ENCODE results near the gene FSTL4.

FSTL4 gene

DNA sequence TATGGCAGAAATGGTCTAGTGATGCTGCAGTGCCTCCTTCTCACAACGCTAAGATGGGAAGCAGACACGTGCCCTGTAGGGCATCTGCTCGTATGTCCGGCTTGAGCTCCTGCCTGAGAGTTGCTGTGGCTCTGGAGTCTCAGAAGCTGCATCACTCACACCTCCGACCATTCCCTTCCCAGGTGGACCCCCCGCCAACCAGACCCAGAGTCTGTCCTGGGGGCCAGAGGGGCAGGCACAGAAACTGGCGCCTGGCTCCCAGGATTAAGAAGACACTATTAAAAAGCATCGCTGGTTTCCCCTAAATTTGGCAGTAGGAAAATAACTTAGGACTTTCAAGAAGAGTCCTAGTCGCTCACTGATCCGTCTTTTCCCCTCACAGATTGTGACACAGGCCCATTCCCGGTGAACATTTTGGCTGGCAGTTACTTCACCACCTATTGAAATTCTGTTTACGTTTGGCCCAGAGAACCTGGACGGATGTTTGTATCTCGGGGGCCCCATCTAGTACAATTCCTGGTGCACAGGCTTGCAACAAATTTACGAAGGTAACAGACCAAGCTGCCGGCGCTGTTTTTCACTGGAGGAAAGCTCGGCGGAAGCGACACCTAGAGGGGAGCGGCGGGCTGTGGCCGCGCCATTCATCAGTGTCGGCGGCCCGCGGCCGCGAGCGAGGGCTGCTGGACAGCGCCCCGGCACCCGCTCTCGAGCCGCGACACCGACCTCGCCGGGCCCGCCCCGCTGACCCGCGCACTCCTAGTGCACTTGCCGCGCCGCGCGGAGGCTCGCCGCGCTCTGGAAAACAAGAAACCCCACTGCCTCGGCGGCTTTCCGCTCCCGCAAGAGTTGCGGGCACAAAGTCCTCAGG is 1.6 kb downstream of the FSTL4 start:
- Histone ChIP-seq H3K36me3 (ENCODE audit: control insufficient read depth in 4 of 4, insufficient read depth in 4 of 4, low read length in 3 of 4) (no peaks in the 10 kb centered on the region), H3K27me3 (replicated peaks in 2 of 5; ENCODE audit: control insufficient read depth in 4 of 5, insufficient read depth in 5 of 5, low read length in 4 of 5) (peaks cover 22 to 75% (median 43%) of the 10 kb centered on the region in 5 experiments), H3K4me1 (ENCODE audit: control extremely low read depth in 1 of 4, control insufficient read depth in 4 of 4, insufficient read depth in 4 of 4, low read length in 3 of 4) (peaks cover 0 to 22% (median 13%) of the 10 kb centered on the region in 4 experiments), H3K27ac (ENCODE audit: insufficient read depth in 1 of 2, low read depth in 1 of 2, low read length in 2 of 2, poor library complexity in 1 of 2, severe bottlenecking in 2 of 2) (no peak overlapping the region), H3K4me3 (ENCODE audit: control insufficient read depth in 1 of 7, extremely low read depth in 1 of 7, insufficient read depth in 4 of 7, low read depth in 2 of 7, low read length in 6 of 7) (peak overlapping the region in 5 of 7 experiments; percentile 16 to 64 (median 52)), H3K9me3 (ENCODE audit: control extremely low read depth in 1 of 5, control insufficient read depth in 4 of 5, insufficient read depth in 2 of 5, low read depth in 1 of 5, low read length in 4 of 5) (peaks cover 0 to 2% (median 0%) of the 10 kb centered on the region in 5 experiments)
- ChIA-PET CTCF (interaction anchor here (1.5 kb wide), 1 partner anchor 187 kb away, joined by 5 read pairs; no protein-coding TSS in a partner anchor), POLR2A (no interaction called here)
- 8% methylated on average over 57 of the region's 57 CpGs for WGBS (ENCODE audit: insufficient coverage)
- DNase-seq: peak; percentile 33 to 59 (median 43)

DNA sequence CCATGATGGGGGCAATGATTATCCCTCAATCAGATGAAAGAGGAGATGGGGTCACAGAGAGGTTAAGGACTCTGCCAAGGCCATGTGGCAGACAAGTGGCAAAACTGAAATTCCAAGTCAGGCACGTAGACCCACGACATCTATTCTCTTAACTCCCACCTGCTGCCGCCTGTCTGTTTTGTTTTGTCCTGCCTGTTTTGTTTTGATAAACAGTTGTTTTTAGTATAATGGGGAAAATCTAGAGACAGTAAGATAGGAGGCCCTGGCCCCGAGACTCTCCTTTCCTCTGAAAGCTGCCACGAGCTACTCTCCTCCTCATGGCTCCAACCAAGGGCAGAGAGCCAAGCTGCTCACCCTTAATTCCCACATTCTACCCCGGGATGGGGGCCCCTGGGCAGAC is 4.9 kb downstream of the FSTL4 start:
- DNase-seq: no peak
- Histone ChIP-seq H3K4me1 (ENCODE audit: control extremely low read depth in 1 of 4, control insufficient read depth in 4 of 4, insufficient read depth in 4 of 4, low read length in 3 of 4) (peaks cover 0 to 19% (median 11%) of the 10 kb centered on the region in 4 experiments), H3K36me3 (ENCODE audit: control insufficient read depth in 4 of 4, insufficient read depth in 4 of 4, low read length in 3 of 4) (no peaks in the 10 kb centered on the region), H3K9me3 (ENCODE audit: control extremely low read depth in 1 of 5, control insufficient read depth in 4 of 5, insufficient read depth in 2 of 5, low read depth in 1 of 5, low read length in 4 of 5) (peaks cover 0 to 2% (median 0%) of the 10 kb centered on the region in 5 experiments), H3K27me3 (replicated peaks in 2 of 5; ENCODE audit: control insufficient read depth in 4 of 5, insufficient read depth in 5 of 5, low read length in 4 of 5) (peaks cover 23 to 63% (median 25%) of the 10 kb centered on the region in 5 experiments), H3K27ac (ENCODE audit: insufficient read depth in 1 of 2, low read depth in 1 of 2, low read length in 2 of 2, poor library complexity in 1 of 2, severe bottlenecking in 2 of 2) (no peak overlapping the region), H3K4me3 (ENCODE audit: control insufficient read depth in 1 of 7, extremely low read depth in 1 of 7, insufficient read depth in 4 of 7, low read depth in 2 of 7, low read length in 6 of 7) (no peak overlapping the region)
- CTCF ChIA-PET: interaction anchor here (1.4 kb wide), 1 partner anchor 184 kb away, joined by 4 read pairs; no protein-coding TSS in a partner anchor
- 94% methylated on average over 2 of the region's 6 CpGs for WGBS (ENCODE audit: insufficient coverage)
- POLR2A ChIA-PET: no interaction called here

- ChIA-PET CTCF (interaction anchor here (1.4 kb wide), 1 partner anchor 183 kb away, joined by 4 read pairs; no protein-coding TSS in a partner anchor), POLR2A (no interaction called here)
- H3K4me3 ChIP-seq (ENCODE audit: control insufficient read depth in 1 of 7, extremely low read depth in 1 of 7, insufficient read depth in 4 of 7, low read depth in 2 of 7, low read length in 6 of 7): no peak overlapping the region
- 100% methylated on average over 1 of the region's 2 CpGs for WGBS (ENCODE audit: insufficient coverage)
- H3K4me1 ChIP-seq (ENCODE audit: control extremely low read depth in 1 of 4, control insufficient read depth in 4 of 4, insufficient read depth in 4 of 4, low read length in 3 of 4): peaks cover 0 to 13% (median 8%) of the 10 kb centered on the region in 4 experiments
- peaks cover 0 to 2% (median 0%) of the 10 kb centered on the region in 5 experiments for H3K9me3 ChIP-seq (ENCODE audit: control extremely low read depth in 1 of 5, control insufficient read depth in 4 of 5, insufficient read depth in 2 of 5, low read depth in 1 of 5, low read length in 4 of 5)
- no peak overlapping the region for H3K27ac ChIP-seq (ENCODE audit: insufficient read depth in 1 of 2, low read depth in 1 of 2, low read length in 2 of 2, poor library complexity in 1 of 2, severe bottlenecking in 2 of 2)
- H3K36me3 ChIP-seq (ENCODE audit: control insufficient read depth in 4 of 4, insufficient read depth in 4 of 4, low read length in 3 of 4): no peaks in the 10 kb centered on the region
- no peak for DNase-seq
- peaks cover 23 to 59% (median 25%) of the 10 kb centered on the region in 5 experiments for H3K27me3 ChIP-seq (replicated peaks in 2 of 5; ENCODE audit: control insufficient read depth in 4 of 5, insufficient read depth in 5 of 5, low read length in 4 of 5)
Observed at GRCh38 chr5:133606835-133607234, 5.5 kb downstream of the FSTL4 start.

- H3K9me3 ChIP-seq (ENCODE audit: control extremely low read depth in 1 of 5, control insufficient read depth in 4 of 5, insufficient read depth in 2 of 5, low read depth in 1 of 5, low read length in 4 of 5): peaks cover 0 to 2% (median 0%) of the 10 kb centered on the region in 5 experiments
- H3K36me3 ChIP-seq (ENCODE audit: control insufficient read depth in 4 of 4, insufficient read depth in 4 of 4, low read length in 3 of 4): no peaks in the 10 kb centered on the region
- no peak overlapping the region for H3K4me3 ChIP-seq (ENCODE audit: control insufficient read depth in 1 of 7, extremely low read depth in 1 of 7, insufficient read depth in 4 of 7, low read depth in 2 of 7, low read length in 6 of 7)
- CTCF ChIA-PET: no interaction called here
- no peak for DNase-seq
- H3K27me3 ChIP-seq (replicated peaks in 2 of 5; ENCODE audit: control insufficient read depth in 4 of 5, insufficient read depth in 5 of 5, low read length in 4 of 5): peaks cover 14 to 44% (median 22%) of the 10 kb centered on the region in 5 experiments
- H3K4me1 ChIP-seq (ENCODE audit: control extremely low read depth in 1 of 4, control insufficient read depth in 4 of 4, insufficient read depth in 4 of 4, low read length in 3 of 4): no peaks in the 10 kb centered on the region
- H3K27ac ChIP-seq (ENCODE audit: insufficient read depth in 1 of 2, low read depth in 1 of 2, low read length in 2 of 2, poor library complexity in 1 of 2, severe bottlenecking in 2 of 2): no peak overlapping the region
- POLR2A ChIA-PET: no interaction called here
Observed at GRCh38 chr5:133605323-133605722, 7.0 kb downstream of the FSTL4 start.

DNA sequence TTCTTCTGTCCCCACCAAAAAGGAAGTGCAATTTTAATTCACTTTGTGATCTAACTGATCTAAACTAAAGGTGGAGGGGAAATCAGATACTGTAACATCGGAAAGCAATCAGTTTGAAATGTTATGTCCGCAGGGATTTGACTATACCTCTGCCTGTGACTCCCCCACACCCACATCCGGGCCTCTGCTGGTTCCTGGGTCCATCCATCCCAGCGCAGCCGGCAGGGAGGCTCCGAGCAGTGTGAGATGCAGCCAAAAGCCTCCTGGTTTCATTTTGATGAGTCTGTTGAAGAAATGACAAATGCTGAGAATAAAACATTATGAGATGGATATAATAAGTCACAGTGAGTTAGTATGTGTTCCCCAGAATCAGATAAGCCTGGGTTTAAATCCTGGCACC is 8.6 kb downstream of the FSTL4 start:
- no peaks in the 10 kb centered on the region for H3K36me3 ChIP-seq (ENCODE audit: control insufficient read depth in 4 of 4, insufficient read depth in 4 of 4, low read length in 3 of 4)
- ChIA-PET CTCF (no interaction called here), POLR2A (no interaction called here)
- peaks cover 0 to 2% (median 0%) of the 10 kb centered on the region in 5 experiments for H3K9me3 ChIP-seq (ENCODE audit: control extremely low read depth in 1 of 5, control insufficient read depth in 4 of 5, insufficient read depth in 2 of 5, low read depth in 1 of 5, low read length in 4 of 5)
- 94% methylated on average over 2 of the region's 6 CpGs for WGBS (ENCODE audit: insufficient coverage)
- H3K4me3 ChIP-seq (ENCODE audit: control insufficient read depth in 1 of 7, extremely low read depth in 1 of 7, insufficient read depth in 4 of 7, low read depth in 2 of 7, low read length in 6 of 7): no peak overlapping the region
- H3K27ac ChIP-seq (ENCODE audit: insufficient read depth in 1 of 2, low read depth in 1 of 2, low read length in 2 of 2, poor library complexity in 1 of 2, severe bottlenecking in 2 of 2): no peak overlapping the region
- no peaks in the 10 kb centered on the region for H3K4me1 ChIP-seq (ENCODE audit: control extremely low read depth in 1 of 4, control insufficient read depth in 4 of 4, insufficient read depth in 4 of 4, low read length in 3 of 4)
- no peak for DNase-seq
- H3K27me3 ChIP-seq (replicated peaks in 2 of 5; ENCODE audit: control insufficient read depth in 4 of 5, insufficient read depth in 5 of 5, low read length in 4 of 5): peaks cover 7 to 30% (median 7%) of the 10 kb centered on the region in 5 experiments

DNA sequence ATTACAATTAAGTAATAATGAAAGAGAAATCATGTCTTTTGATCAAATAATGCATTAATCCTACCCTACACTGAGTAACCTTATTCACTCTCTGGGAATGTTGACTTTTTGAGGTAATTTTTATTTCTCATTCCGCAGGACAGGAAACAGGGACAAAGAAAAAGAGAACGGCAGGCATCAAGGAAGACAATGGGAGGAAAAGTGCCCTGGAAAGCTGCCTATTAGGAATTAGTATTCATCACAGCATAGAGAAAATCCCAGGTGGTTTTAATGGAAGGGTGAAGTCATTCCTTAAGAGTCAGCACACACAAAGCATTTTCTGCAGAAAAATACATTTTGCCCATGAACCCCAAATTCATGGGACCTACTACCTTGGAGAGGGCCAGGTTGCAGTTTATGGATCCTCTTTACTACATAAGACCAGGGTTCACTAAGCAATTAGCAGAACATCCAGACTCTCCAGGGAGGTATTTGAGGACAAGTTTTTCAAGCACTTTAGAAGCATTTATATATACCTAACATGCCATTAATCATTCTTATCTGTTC is 9.4 kb downstream of the FSTL4 start:
- WGBS (ENCODE audit: insufficient coverage): 15% methylated on average over 2 of the region's 2 CpGs

DNA sequence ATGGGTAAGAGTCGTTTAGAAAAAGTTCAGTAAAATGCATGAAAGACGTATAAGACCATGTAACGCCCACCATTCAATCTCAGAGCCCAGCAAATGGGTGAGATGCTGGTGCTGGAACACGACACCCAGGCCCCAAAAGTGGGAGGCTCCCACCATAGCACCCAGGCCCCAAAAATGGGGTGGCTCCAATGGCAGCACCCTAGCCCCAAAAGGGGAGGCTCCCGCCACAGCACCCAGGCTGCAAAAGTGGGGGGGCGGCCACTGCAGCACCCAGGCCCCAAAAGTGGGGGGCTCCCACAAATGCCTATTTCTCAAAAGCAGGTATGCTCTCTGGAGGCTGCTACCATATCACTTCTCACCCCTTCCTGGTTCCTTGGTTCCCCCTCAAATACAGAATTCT is 12.7 kb downstream of the FSTL4 start:
- H3K9me3 ChIP-seq (ENCODE audit: control extremely low read depth in 1 of 5, control insufficient read depth in 4 of 5, insufficient read depth in 2 of 5, low read depth in 1 of 5, low read length in 4 of 5): no peaks in the 10 kb centered on the region
- WGBS (ENCODE audit: insufficient coverage): 86% methylated on average over 4 of the region's 6 CpGs
- ChIA-PET POLR2A (no interaction called here), CTCF (no interaction called here)
- H3K27ac ChIP-seq (ENCODE audit: insufficient read depth in 1 of 2, low read depth in 1 of 2, low read length in 2 of 2, poor library complexity in 1 of 2, severe bottlenecking in 2 of 2): no peak overlapping the region
- H3K27me3 ChIP-seq (replicated peaks in 2 of 5; ENCODE audit: control insufficient read depth in 4 of 5, insufficient read depth in 5 of 5, low read length in 4 of 5): peaks cover 0 to 14% (median 6%) of the 10 kb centered on the region in 5 experiments
- no peaks in the 10 kb centered on the region for H3K36me3 ChIP-seq (ENCODE audit: control insufficient read depth in 4 of 4, insufficient read depth in 4 of 4, low read length in 3 of 4)
- no peaks in the 10 kb centered on the region for H3K4me1 ChIP-seq (ENCODE audit: control extremely low read depth in 1 of 4, control insufficient read depth in 4 of 4, insufficient read depth in 4 of 4, low read length in 3 of 4)
- no peak for DNase-seq
- H3K4me3 ChIP-seq (ENCODE audit: control insufficient read depth in 1 of 7, extremely low read depth in 1 of 7, insufficient read depth in 4 of 7, low read depth in 2 of 7, low read length in 6 of 7): no peak overlapping the region

More for the DNA sequence above, 9.4 kb downstream of the FSTL4 start:
- no peaks in the 10 kb centered on the region for H3K4me1 ChIP-seq (ENCODE audit: control extremely low read depth in 1 of 4, control insufficient read depth in 4 of 4, insufficient read depth in 4 of 4, low read length in 3 of 4)
- H3K9me3 ChIP-seq (ENCODE audit: control extremely low read depth in 1 of 5, control insufficient read depth in 4 of 5, insufficient read depth in 2 of 5, low read depth in 1 of 5, low read length in 4 of 5): no peaks in the 10 kb centered on the region
- H3K4me3 ChIP-seq (ENCODE audit: control insufficient read depth in 1 of 7, extremely low read depth in 1 of 7, insufficient read depth in 4 of 7, low read depth in 2 of 7, low read length in 6 of 7): no peak overlapping the region
- H3K27ac ChIP-seq (ENCODE audit: insufficient read depth in 1 of 2, low read depth in 1 of 2, low read length in 2 of 2, poor library complexity in 1 of 2, severe bottlenecking in 2 of 2): no peak overlapping the region
- CTCF ChIA-PET: no interaction called here
- no peaks in the 10 kb centered on the region for H3K36me3 ChIP-seq (ENCODE audit: control insufficient read depth in 4 of 4, insufficient read depth in 4 of 4, low read length in 3 of 4)
- POLR2A ChIA-PET: no interaction called here
- H3K27me3 ChIP-seq (replicated peaks in 2 of 5; ENCODE audit: control insufficient read depth in 4 of 5, insufficient read depth in 5 of 5, low read length in 4 of 5): peaks cover 2 to 22% (median 4%) of the 10 kb centered on the region in 5 experiments
- DNase-seq: no peak

All from common myeloid progenitor, CD34-positive (primary cell).